Loucy (cell line): ENCODE data around the gene CYP4F22.

Source experiments
- H2AFZ ChIP-seq: fragments of 200-600 bp; sonication (generic); 2 replicates; pipeline ENCODE4 v1.6.0; 2016; ENCODE audit warnings: antibody characterized with exemption, mild to moderate bottlenecking, low read length, moderate library complexity
- H3F3A ChIP-seq: fragments of 200-600 bp; 2 replicates; pipeline ENCODE4 v1.6.0; 2016; ENCODE audit warnings: antibody characterized with exemption, low read depth, mild to moderate bottlenecking
- H3K27me3 ChIP-seq: fragments of 200-600 bp; sonication (generic); 2 replicates; pipeline ENCODE4 v1.6.1; 2014; ENCODE audit warnings: low read length, mild to moderate bottlenecking; ENCODE audit not compliant: insufficient read depth, poor library complexity, severe bottlenecking
- H3K36me3 ChIP-seq: fragments of 200-600 bp; sonication (generic); 2 replicates; pipeline ENCODE4 v1.6.1; 2016; ENCODE audit warnings: low read length; ENCODE audit not compliant: insufficient read depth
- H3K4me1 ChIP-seq: fragments of 200-600 bp; sonication (generic); 2 replicates; pipeline ENCODE4 v1.5.1; 2014; ENCODE audit warnings: low read length, mild to moderate bottlenecking; ENCODE audit not compliant: insufficient read depth, poor library complexity, severe bottlenecking
- H3K4me2 ChIP-seq: fragments of 200-600 bp; sonication (generic); 2 replicates; pipeline ENCODE4 v1.6.0; 2014; ENCODE audit warnings: antibody characterized with exemption, low read length, low read depth, mild to moderate bottlenecking; ENCODE audit not compliant: poor library complexity, severe bottlenecking
- H3K4me3 ChIP-seq: fragments of 200-600 bp; sonication (generic); 2 replicates; pipeline ENCODE4 v1.5.1; 2014; ENCODE audit warnings: low read length, mild to moderate bottlenecking, mixed read lengths; ENCODE audit not compliant: poor library complexity, severe bottlenecking
- H3K79me2 ChIP-seq: fragments of 200-600 bp; sonication (generic); 2 replicates; pipeline ENCODE4 v1.6.1; 2014; ENCODE audit warnings: low read length; ENCODE audit not compliant: insufficient read depth
- H3K9ac ChIP-seq: fragments of 200-600 bp; sonication (generic); 2 replicates; pipeline ENCODE4 v1.6.0; 2014; ENCODE audit warnings: mild to moderate bottlenecking, low read depth, low read length, moderate library complexity; ENCODE audit not compliant: poor library complexity, severe bottlenecking
- H3K9me2 ChIP-seq: fragments of 200-600 bp; sonication (generic); replicated peaks from 2 replicates; pipeline ENCODE4 v1.6.1; 2016; ENCODE audit warnings: low read depth, low read length, mixed read lengths
- H3K9me3 ChIP-seq: fragments of 200-600 bp; sonication (generic); 2 replicates; pipeline ENCODE4 v1.6.1; 2014; ENCODE audit warnings: mild to moderate bottlenecking, antibody characterized with exemption, low read length, low read depth; ENCODE audit not compliant: insufficient read depth
- H4K20me1 ChIP-seq: fragments of 200-600 bp; sonication (generic); 2 replicates; pipeline ENCODE4 v1.6.0; 2014; ENCODE audit warnings: antibody characterized with exemption, low read length, mild to moderate bottlenecking; ENCODE audit not compliant: insufficient read depth, poor library complexity, severe bottlenecking
- CTCF ChIP-seq: fragments of 200-600 bp; sonication (generic); conservative IDR thresholded peaks from 2 replicates; pipeline ENCODE4 v1.5.1; 2014; ENCODE audit warnings: mild to moderate bottlenecking, antibody characterized with exemption, low read length
- EZH2phosphoT487 ChIP-seq: fragments of 200-600 bp; IDR thresholded peaks from 2 replicates; pipeline ENCODE4 v1.6.1; 2018; ENCODE audit warnings: antibody characterized with exemption, mild to moderate bottlenecking, moderate library complexity, borderline replicate concordance

Gene CYP4F22

GRCh38 chr19:15524781-15525180 is 16.5 kb downstream of the CYP4F22 start:
- Histone ChIP-seq H3K9me2 (no peaks in the 10 kb centered on the region), H2AFZ (no peak overlapping the region), H3K27me3 (no peaks in the 10 kb centered on the region), H3K4me2 (no peak overlapping the region), H3K79me2 (no peaks in the 10 kb centered on the region), H3K4me1 (no peaks in the 10 kb centered on the region), H3K9me3 (no peaks in the 10 kb centered on the region), H3K4me3 (no peak overlapping the region), H3K9ac (no peak overlapping the region), H3F3A (no peaks in the 10 kb centered on the region), H3K36me3 (no peaks in the 10 kb centered on the region), H4K20me1 (no peaks in the 10 kb centered on the region)
- TF ChIP-seq CTCF (no peak), EZH2phosphoT487 (no peak)

GRCh38 chr19:15525291-15525690 is 17.0 kb downstream of the CYP4F22 start:
- TF ChIP-seq EZH2phosphoT487 (no peak), CTCF (no peak)
- Histone ChIP-seq H3K9me3 (no peaks in the 10 kb centered on the region), H3K9ac (no peak overlapping the region), H4K20me1 (no peaks in the 10 kb centered on the region), H3K36me3 (no peaks in the 10 kb centered on the region), H3K4me2 (no peak overlapping the region), H3K4me3 (no peak overlapping the region), H3K27me3 (no peaks in the 10 kb centered on the region), H3K9me2 (no peaks in the 10 kb centered on the region), H3F3A (no peaks in the 10 kb centered on the region), H3K4me1 (no peaks in the 10 kb centered on the region), H3K79me2 (no peaks in the 10 kb centered on the region), H2AFZ (no peak overlapping the region)

GRCh38 chr19:15526408-15526807 is 18.1 kb downstream of the CYP4F22 start:
- no peak overlapping the region for H2AFZ ChIP-seq
- H3F3A ChIP-seq = no peaks in the 10 kb centered on the region
- H3K4me1 ChIP-seq = no peaks in the 10 kb centered on the region
- H3K4me2 ChIP-seq = no peak overlapping the region
- no peak overlapping the region for H3K9ac ChIP-seq
- no peaks in the 10 kb centered on the region for H3K9me2 ChIP-seq
- H3K4me3 ChIP-seq = no peak overlapping the region
- no peaks in the 10 kb centered on the region for H3K36me3 ChIP-seq
- H4K20me1 ChIP-seq = no peaks in the 10 kb centered on the region
- TF ChIP-seq CTCF (no peak), EZH2phosphoT487 (no peak)
- H3K27me3 ChIP-seq = no peaks in the 10 kb centered on the region
- H3K79me2 ChIP-seq = no peaks in the 10 kb centered on the region
- H3K9me3 ChIP-seq = no peaks in the 10 kb centered on the region
